HG02840 (cell line): ENCODE results near the gene GNAQ.
"Not testable (repeated sequence)": the region's sequence is repeated elsewhere in the genome, so short reads cannot be mapped to it uniquely, and the experiment has no call there.

ENCODE experiments used
- ATAC-seq: cut with Tn5 transposase; IDR thresholded peaks from one replicate; pipeline ENCODE4 v1.9.1; 2021; ENCODE audit warnings: mild to moderate bottlenecking, moderate library complexity, moderate number of reproducible peaks; ENCODE audit not compliant: unreplicated experiment, low FRiP score

GNAQ gene

GRCh38 chr9:78031444-78031892 lies at the start of gene GNAQ:
Gene GNAQ (minus strand): TSS chr9:78031811. CDS start chr9:78031235, 576 bp downstream.
- ATAC-seq = no peak

GRCh38 chr9:78074385-78075291 lies 43.0 kb upstream of the GNAQ start:
- no peak for ATAC-seq

- ATAC-seq = no peak
Observed at GRCh38 chr9:78073722-78074121, 42.1 kb upstream of the GNAQ start.

GRCh38 chr9:78072586-78073199 lies 41.1 kb upstream of the GNAQ start:
- no peak for ATAC-seq

- ATAC-seq = no peak
Observed at GRCh38 chr9:78070521-78070920, 38.9 kb upstream of the GNAQ start.

- ATAC-seq = no peak
Observed at GRCh38 chr9:78064075-78064474, 32.5 kb upstream of the GNAQ start.

GRCh38 chr9:78062710-78063109 lies 31.1 kb upstream of the GNAQ start:
- ATAC-seq = no peak

GRCh38 chr9:78054218-78054617 lies 22.6 kb upstream of the GNAQ start:
- not testable (repeated sequence) for ATAC-seq

- no peak for ATAC-seq
Observed at GRCh38 chr9:78053627-78054026, 22.0 kb upstream of the GNAQ start.

GRCh38 chr9:78050421-78050820 lies 18.8 kb upstream of the GNAQ start:
- no peak for ATAC-seq

GRCh38 chr9:78049484-78049883 lies 17.9 kb upstream of the GNAQ start:
- ATAC-seq = no peak

GRCh38 chr9:78047106-78047505 lies 15.5 kb upstream of the GNAQ start:
- no peak for ATAC-seq

GRCh38 chr9:78046112-78046511 lies 14.5 kb upstream of the GNAQ start:
- ATAC-seq = no peak

- ATAC-seq = no peak
Observed at GRCh38 chr9:78044886-78045285, 13.3 kb upstream of the GNAQ start.

GRCh38 chr9:78044189-78044588 lies 12.6 kb upstream of the GNAQ start:
- ATAC-seq = no peak

- ATAC-seq = no peak
Observed at GRCh38 chr9:78041971-78042370, 10.4 kb upstream of the GNAQ start.

- ATAC-seq = no peak
Observed at GRCh38 chr9:78040726-78041125, 9.1 kb upstream of the GNAQ start.

GRCh38 chr9:78038620-78039300 lies 7.1 kb upstream of the GNAQ start:
- ATAC-seq = no peak

- ATAC-seq = no peak
Observed at GRCh38 chr9:78035383-78035993, 3.9 kb upstream of the GNAQ start.

- ATAC-seq = no peak
Observed at GRCh38 chr9:78033870-78034269, 2.3 kb upstream of the GNAQ start.
